ENCODE results near the gene CCDC88C. TPM values are rescaled to one million over a fixed set of nuclear protein-coding genes. Genes with fewer than 3 reads are reported as not detected.

The CCDC88C gene
- total and polyA plus RNA-seq, 2 donors: 14.6 to 19.7 TPM

DNA sequence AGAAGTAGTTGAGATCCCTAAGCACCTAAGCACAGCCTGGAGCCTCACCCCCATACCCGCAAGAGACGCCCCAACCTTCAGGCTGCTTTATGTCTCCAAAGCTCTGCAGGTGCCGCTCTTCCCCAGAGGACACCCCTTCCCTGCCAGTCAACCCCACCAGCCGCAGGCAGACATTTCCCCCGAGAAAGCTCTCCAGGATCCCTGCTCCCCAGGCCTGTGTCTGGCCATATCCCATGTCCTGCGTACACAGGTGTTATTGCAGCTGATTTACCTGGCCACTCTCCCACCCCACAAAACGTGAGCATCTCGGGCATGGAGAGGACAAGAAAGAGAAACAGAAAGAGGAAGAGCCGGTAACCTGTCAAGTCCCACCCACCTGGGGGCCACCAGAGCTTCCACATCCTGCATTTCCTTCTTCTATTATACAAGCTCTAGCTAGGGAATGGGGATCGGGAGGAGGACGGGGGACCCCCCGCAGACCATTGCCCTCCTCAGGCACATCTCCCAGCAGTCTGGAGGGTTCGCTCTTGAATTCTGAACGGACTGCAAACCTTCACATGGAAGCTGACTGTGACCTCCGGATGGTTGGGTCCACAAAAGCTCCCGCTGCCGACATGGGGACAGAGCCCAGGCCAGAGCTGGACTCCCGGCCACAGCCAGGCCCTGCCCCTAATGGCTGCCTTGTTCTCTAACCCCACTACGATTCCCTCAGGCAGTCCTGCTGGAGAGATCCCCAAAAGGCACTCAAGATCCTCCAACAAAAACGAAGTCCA is 17.6 kb downstream of the CCDC88C start:
- DNase-seq (ENCODE audit: extremely low spot score): no peak
- H3K36me3 ChIP-seq (ENCODE audit: insufficient read depth): no peaks in the 10 kb centered on the region
- H3K4me1 ChIP-seq (ENCODE audit: insufficient read depth): peaks cover 1% of the 10 kb centered on the region
- peak overlapping the region; percentile 19 for H3K4me3 ChIP-seq (ENCODE audit: low read depth, low read length)
- H3K27ac ChIP-seq (ENCODE audit: low read depth): no peak overlapping the region
- 76% methylated on average over 20 of the region's 20 CpGs for WGBS

DNA sequence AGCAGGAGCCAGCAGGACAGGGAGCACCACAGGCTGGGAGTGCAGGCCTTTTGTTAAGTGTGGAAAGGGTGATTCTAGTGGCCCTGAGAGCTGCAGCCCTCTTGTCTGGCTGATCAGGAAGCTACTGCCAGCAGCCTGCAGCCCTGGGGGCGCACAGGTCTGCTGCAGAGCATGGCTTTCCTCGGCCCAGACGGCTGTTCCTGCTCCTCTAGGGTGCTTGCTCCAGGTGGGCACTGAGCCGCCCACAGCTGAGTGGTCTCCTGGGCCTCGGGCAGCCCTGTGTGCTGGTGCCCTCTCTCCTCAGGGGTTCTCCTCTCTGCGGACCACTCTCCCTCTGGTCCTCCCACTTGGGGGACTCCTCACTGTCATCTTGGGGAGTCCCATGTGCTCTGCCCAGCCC is 18.9 kb downstream of the CCDC88C start:
- H3K36me3 ChIP-seq (ENCODE audit: insufficient read depth): no peaks in the 10 kb centered on the region
- H3K4me3 ChIP-seq (ENCODE audit: low read depth, low read length): no peak overlapping the region
- DNase-seq (ENCODE audit: extremely low spot score): no peak
- H3K4me1 ChIP-seq (ENCODE audit: insufficient read depth): peaks cover 1% of the 10 kb centered on the region
- H3K27ac ChIP-seq (ENCODE audit: low read depth): no peak overlapping the region
- 80% methylated on average over 6 of the region's 6 CpGs for WGBS

DNA sequence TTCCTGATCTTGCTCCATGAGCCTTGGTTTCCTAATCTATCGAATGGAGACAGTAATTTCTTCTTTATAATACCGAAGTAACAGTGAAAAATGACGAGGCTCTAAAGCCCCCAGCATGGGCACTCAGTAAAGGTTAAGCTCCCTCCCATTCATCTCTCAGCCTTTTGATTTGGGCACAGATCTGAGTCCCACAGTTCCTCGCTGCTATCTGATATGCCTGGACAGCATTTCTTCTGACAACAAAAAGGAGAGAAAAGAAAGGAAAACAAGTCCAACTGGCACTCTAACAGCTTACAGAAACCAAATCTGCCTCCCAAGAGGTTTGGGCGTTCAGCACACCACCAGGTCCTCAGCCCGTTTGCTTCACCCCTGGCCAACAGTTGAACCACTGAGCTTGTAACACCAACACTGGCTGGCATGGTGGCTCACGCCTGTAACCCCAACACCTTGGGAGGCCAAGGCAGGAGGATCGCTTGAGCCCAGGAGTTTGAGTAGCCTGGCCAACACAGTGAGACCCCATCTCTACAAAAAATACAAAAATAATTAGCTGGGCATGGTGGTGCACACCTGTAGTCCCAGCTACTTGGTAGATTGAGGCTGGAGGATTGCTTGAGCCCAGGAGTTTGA is 19.5 kb downstream of the CCDC88C start:
- peaks cover 1% of the 10 kb centered on the region for H3K4me1 ChIP-seq (ENCODE audit: insufficient read depth)

DNA sequence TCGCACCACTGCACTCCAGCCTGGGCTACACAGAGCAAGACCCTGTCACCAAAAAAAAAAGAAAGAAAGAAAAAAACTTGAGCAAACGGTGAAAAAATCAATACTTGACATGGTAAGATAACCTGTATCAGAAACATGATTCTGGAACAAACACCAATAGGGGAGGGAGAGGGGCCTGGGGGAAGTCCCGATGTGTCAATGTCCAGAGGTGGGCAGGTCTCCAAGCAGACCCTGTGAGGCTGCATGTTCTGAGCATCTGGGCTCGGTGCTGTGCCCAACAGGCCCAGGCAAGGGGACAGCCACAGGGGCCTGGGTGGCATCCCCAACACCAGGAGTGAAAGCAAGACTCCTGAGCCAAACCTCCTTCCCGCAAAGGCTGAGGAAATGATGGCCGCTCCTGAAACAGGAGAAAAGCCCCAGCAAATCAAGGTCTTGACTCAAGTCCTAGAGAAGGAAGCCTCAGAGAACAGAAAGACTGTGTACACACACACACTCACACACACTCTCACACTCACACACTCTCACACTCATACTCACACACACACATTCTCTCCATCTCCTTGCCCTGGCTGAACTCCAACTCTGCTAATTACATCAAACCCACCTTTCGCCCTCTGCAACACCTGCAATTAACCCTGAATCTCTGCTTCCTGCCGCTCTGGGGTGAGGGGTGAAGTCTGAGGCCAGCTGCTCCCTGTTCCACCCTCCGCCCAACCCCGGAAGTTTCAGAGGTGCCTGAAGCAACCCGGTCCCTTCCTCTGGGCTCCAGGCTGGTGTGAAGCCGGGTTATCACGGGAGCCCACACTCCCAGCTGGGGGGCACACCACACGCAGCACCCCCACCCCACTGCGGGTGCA is 20.4 kb downstream of the CCDC88C start:
- WGBS: 62% methylated on average over 15 of the region's 15 CpGs
- peaks cover 1% of the 10 kb centered on the region for H3K4me1 ChIP-seq (ENCODE audit: insufficient read depth)
- peak overlapping the region; percentile 13 for H3K27ac ChIP-seq (ENCODE audit: low read depth)
- DNase-seq (ENCODE audit: extremely low spot score): no peak
- no peak overlapping the region for H3K4me3 ChIP-seq (ENCODE audit: low read depth, low read length)
- no peaks in the 10 kb centered on the region for H3K36me3 ChIP-seq (ENCODE audit: insufficient read depth)

More for the DNA sequence above, 19.5 kb downstream of the CCDC88C start:
- DNase-seq (ENCODE audit: extremely low spot score): no peak
- Histone ChIP-seq H3K4me3 (ENCODE audit: low read depth, low read length) (no peak overlapping the region), H3K27ac (ENCODE audit: low read depth) (no peak overlapping the region), H3K36me3 (ENCODE audit: insufficient read depth) (no peaks in the 10 kb centered on the region)
- WGBS: 71% methylated on average over 8 of the region's 8 CpGs

DNA sequence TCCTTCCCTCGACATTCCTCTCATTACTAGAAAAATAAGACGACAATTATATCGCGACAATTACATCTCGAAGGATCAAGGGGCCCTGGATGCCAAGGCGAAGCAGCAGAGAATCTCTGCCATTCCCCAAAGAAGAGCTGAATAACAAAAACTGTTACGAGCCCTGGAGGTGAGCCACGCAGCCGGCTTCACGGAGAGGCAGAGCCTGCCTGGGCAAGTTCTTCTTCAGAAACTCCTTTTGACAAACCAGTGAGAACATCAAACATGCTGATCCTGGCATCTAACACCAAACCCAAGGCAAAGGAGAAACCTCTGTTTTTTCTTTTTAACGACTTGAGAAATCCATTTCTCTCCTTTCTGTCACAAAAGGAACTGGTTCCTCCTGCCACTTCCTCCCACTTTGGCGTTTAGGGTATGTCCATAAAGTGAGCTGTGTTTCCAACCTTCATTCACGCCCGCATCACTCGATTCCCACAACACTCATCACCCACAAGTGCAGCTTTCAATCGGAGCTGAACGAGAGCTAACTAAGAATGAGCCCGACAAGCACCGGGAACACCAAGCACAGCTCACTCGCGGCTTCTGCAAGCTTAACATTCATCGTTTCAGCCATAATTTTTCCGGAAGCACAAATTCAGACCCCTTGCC is 21.5 kb downstream of the CCDC88C start:
- H3K27ac ChIP-seq (ENCODE audit: low read depth): no peak overlapping the region

DNA sequence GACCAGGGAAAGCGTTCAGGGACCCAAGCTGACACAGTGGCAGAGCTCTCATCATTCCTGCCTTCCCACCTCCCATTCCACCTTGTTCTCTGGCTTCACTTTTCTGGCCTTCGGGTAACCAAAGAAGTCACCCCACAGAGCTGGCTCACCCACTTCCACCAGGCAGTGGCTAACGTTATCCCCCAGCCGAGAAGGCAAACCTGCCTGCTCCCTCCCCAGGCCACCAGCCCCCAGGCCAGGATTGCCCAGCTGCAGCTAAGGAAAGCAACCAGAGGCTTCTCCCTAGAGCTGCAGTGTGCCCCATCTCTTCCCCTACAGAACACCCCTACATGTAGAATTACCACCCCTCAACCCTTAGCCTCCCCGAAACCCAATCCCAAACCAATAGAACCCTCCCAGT is 22.2 kb downstream of the CCDC88C start:
- Histone ChIP-seq H3K36me3 (ENCODE audit: insufficient read depth) (no peaks in the 10 kb centered on the region), H3K4me3 (ENCODE audit: low read depth, low read length) (no peak overlapping the region), H3K4me1 (ENCODE audit: insufficient read depth) (peaks cover 1% of the 10 kb centered on the region), H3K27ac (ENCODE audit: low read depth) (no peak overlapping the region)
- no peak for DNase-seq (ENCODE audit: extremely low spot score)
- 87% methylated on average over 5 of the region's 5 CpGs for WGBS

More for the DNA sequence above, 21.5 kb downstream of the CCDC88C start:
- Histone ChIP-seq H3K36me3 (ENCODE audit: insufficient read depth) (no peaks in the 10 kb centered on the region), H3K4me3 (ENCODE audit: low read depth, low read length) (no peak overlapping the region), H3K4me1 (ENCODE audit: insufficient read depth) (peaks cover 1% of the 10 kb centered on the region)
- DNase-seq (ENCODE audit: extremely low spot score): no peak
- WGBS: 51% methylated on average over 23 of the region's 23 CpGs

DNA sequence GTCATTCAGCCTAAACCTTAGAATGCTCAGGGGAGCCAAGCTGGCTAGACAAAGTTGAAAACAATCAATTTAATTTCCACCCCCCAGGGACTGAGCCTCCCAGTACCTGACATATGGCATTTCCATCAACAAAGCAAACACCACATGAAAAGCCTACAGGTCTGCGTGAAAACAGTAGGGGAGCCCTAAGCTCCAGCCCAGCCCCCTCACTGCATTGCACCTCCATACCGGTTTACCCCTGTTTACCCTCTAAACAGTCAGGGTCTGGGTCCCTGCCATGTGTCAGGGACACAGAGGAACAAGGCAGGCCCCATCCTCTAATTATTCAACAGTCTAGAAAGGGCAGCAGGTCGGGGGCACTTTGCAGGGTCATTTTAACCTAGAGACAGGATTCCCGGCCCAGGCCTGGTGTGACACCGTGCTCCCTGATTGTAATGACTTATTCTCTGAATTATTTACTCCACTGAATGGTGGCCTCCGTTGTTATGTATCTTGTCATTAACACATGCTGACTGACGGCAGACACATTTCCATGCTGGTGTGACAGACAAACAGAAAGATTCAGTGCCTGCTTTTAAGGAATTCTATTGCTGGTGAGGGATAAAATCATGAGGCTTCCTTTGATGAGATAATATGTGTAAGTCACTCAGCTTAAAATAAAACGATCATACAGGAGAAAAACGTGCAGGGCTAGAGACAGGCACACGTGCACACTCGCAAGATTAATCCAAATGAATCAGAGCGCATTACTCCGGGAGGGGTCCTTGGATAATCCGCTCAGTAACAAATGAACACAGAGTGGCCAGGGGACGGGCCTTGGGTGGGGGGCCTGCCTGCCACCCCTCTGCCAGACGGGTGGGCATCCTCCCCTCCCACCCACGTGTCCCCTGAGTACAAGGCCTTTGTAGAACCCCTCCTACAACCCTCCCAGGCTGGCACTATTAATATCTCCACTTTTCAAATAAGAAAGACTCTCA is 23.2 kb downstream of the CCDC88C start:
- no peak for DNase-seq (ENCODE audit: extremely low spot score)
- H3K4me3 ChIP-seq (ENCODE audit: low read depth, low read length): no peak overlapping the region
- H3K4me1 ChIP-seq (ENCODE audit: insufficient read depth): peaks cover 1% of the 10 kb centered on the region
- H3K27ac ChIP-seq (ENCODE audit: low read depth): no peak overlapping the region
- WGBS: 88% methylated on average over 17 of the region's 17 CpGs
- H3K36me3 ChIP-seq (ENCODE audit: insufficient read depth): no peaks in the 10 kb centered on the region

DNA sequence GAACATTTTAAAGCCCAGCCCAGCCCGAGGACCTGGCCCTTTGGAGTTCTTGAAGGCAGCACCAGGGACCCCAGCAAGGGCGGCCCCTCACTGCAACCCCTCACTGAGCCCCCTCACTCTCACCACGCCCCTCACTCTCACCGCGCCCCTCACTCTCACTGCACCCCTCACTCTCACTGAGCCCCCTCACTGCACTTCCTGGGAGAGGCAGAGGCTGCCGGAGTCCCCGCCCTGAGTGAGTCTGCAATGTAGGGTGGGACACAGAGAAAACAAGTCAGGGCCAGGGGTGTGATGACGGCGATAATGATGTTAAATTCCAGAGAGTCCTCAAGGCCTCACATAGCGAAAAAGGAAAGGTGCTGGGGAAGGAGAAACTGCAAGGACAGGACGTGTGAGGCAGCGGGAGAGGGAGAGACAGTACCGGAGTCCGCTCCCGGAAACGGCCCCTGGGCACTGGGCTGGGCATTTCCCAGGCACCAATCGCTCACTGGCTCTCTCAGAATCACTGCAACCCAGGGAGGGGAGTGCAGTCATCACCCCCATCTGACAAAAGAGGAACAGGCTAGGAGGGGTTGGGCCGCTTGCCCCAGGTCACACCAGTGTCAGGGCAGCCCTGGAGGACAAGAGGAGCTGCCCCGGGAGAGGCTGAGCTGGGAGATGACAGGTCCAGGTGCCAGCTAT is 24.9 kb downstream of the CCDC88C start:
- Histone ChIP-seq H3K36me3 (ENCODE audit: insufficient read depth) (no peaks in the 10 kb centered on the region), H3K4me1 (ENCODE audit: insufficient read depth) (peaks cover 1% of the 10 kb centered on the region), H3K4me3 (ENCODE audit: low read depth, low read length) (no peak overlapping the region), H3K27ac (ENCODE audit: low read depth) (peak overlapping the region; percentile 14)
- WGBS: 65% methylated on average over 19 of the region's 19 CpGs
- peak; percentile 71 for DNase-seq (ENCODE audit: extremely low spot score)

DNA sequence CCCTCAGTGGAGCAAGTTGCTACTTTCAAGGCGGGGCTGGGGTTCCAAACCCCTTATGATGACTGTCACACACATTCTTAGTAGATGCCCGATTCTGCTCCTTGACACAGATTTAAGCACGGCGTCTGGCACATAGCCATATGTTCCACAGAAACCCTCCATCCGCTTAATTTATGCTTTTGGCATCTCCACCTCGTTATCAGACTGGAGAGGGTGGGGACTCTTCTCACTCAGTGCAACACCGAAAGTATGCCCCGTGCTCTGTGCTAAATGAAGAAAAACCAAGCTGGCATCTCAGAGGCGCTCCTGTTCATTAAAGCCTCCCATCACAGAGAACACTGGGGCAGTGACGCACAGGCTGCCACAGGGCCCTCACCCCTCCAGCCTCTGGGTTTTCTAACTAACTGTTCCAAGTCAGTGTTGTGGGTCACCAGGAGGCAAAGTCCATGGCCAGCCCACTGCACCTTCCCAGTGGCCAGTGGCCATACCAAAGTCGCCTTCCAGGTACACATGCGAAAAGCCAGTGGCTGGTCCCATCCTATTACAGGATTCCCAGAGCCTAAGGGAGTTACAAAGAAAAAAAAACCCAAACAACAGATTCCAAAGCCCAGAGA is 27.3 kb downstream of the CCDC88C start:
- no peak overlapping the region for H3K27ac ChIP-seq (ENCODE audit: low read depth)
- H3K4me3 ChIP-seq (ENCODE audit: low read depth, low read length): no peak overlapping the region
- DNase-seq (ENCODE audit: extremely low spot score): no peak
- H3K4me1 ChIP-seq (ENCODE audit: insufficient read depth): no peaks in the 10 kb centered on the region
- no peaks in the 10 kb centered on the region for H3K36me3 ChIP-seq (ENCODE audit: insufficient read depth)
- WGBS: 58% methylated on average over 12 of the region's 12 CpGs

DNA sequence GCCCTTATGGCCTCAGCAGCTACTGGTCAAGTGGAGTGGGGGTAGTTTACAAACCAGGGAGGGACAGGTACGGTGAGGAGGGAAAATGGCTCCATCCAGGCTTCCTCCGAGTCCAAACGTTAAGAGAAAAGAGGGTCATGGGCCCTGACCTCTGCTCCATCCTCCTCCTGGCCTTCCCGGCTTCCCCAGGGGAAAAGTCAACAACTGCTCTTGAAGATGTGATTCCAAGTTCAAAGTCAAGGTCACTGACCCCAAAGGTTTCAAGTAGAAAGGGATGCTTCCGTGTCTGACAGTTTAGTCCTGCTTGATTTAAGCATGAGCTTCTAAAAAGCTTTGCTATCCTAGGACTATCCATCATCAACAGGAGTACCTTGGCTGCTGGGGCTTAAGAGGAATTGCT is 28.5 kb downstream of the CCDC88C start:
- DNase-seq (ENCODE audit: extremely low spot score): no peak
- Histone ChIP-seq H3K27ac (ENCODE audit: low read depth) (no peak overlapping the region), H3K4me3 (ENCODE audit: low read depth, low read length) (no peak overlapping the region), H3K36me3 (ENCODE audit: insufficient read depth) (no peaks in the 10 kb centered on the region), H3K4me1 (ENCODE audit: insufficient read depth) (no peaks in the 10 kb centered on the region)
- 86% methylated on average over 5 of the region's 5 CpGs for WGBS

DNA sequence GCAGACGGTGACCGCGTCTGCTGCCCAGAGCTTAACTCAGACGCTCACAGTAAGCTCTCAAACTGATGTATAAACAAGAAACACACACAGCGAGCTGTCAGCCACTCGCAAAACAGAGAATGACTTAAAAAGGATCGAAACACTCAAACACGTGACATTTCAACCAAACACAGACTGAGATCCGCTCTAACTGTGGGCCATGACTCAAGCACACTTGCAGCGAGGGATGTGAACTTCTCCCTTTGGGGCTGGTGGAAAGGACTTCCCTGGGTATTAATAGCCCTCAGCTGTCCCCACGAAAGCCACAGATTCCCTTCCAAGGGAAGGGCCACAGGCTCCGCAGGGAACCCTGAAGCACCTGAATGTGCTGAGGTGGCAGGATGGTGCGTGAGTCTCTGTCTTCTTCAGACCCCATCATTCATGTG is 29.1 kb downstream of the CCDC88C start:
- WGBS: 61% methylated on average over 13 of the region's 13 CpGs
- Histone ChIP-seq H3K4me1 (ENCODE audit: insufficient read depth) (no peaks in the 10 kb centered on the region), H3K36me3 (ENCODE audit: insufficient read depth) (no peaks in the 10 kb centered on the region), H3K27ac (ENCODE audit: low read depth) (no peak overlapping the region), H3K4me3 (ENCODE audit: low read depth, low read length) (no peak overlapping the region)
- no peak for DNase-seq (ENCODE audit: extremely low spot score)

DNA sequence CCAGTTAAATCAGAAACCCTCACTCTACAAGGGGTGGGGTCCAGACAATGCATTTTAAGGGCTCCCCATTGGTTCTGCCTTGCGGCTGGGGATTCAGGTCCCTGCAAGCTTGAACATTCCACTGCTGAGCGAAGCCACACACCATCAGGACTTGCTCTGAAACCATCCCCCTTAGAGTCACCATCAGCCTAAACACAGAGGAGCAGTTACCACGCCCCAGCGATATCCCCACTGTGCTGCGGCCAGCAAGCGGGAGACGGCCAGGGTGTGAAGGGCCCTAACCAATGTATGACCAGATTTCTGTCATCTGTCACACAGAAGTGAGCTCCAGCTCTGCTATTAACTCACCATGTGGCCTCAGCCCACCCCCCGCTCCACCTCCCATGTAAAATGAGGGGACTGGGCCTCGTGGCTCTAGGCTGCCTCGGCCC is 29.7 kb downstream of the CCDC88C start:
- 76% methylated on average over 10 of the region's 10 CpGs for WGBS
- no peaks in the 10 kb centered on the region for H3K4me1 ChIP-seq (ENCODE audit: insufficient read depth)
- DNase-seq (ENCODE audit: extremely low spot score): no peak
- H3K4me3 ChIP-seq (ENCODE audit: low read depth, low read length): no peak overlapping the region
- H3K27ac ChIP-seq (ENCODE audit: low read depth): no peak overlapping the region
- no peaks in the 10 kb centered on the region for H3K36me3 ChIP-seq (ENCODE audit: insufficient read depth)
